Osteoblast (primary cell): ENCODE results near the gene CFP. TPM values are rescaled to one million over a fixed set of nuclear protein-coding genes. Genes with fewer than 3 reads are reported as not detected.
A peak's percentile ranks its signal among the peaks of the same experiment; 100 is the strongest.

Experiments used
- DNase-seq: peaks from one replicate; pipeline ENCODE4 v3.0.0; 2011; ENCODE audit warnings: low spot score, mixed read lengths; ENCODE audit not compliant: insufficient read length; ENCODE audit errors: missing footprints
- H2AFZ ChIP-seq: 2 replicates; pipeline ENCODE4 v1.6.0; 2011; ENCODE audit warnings: mild to moderate bottlenecking, low read length
- H3K27ac ChIP-seq: 2 replicates; pipeline ENCODE4 v1.5.1; 2011; ENCODE audit warnings: mild to moderate bottlenecking, low read depth, low read length, moderate library complexity
- H3K27me3 ChIP-seq: 2 replicates; pipeline ENCODE4 v1.6.0; 2012; ENCODE audit warnings: mild to moderate bottlenecking, control low read depth, inconsistent platforms, low read length, moderate library complexity; ENCODE audit not compliant: insufficient read depth
- H3K36me3 ChIP-seq: 2 replicates; pipeline ENCODE4 v1.5.1; 2011; ENCODE audit warnings: mild to moderate bottlenecking, low read length, control low read depth, moderate library complexity; ENCODE audit not compliant: insufficient read depth
- H3K4me1 ChIP-seq: 2 replicates; pipeline ENCODE4 v1.5.1; 2011; ENCODE audit warnings: mild to moderate bottlenecking, low read length, control low read depth, moderate library complexity; ENCODE audit not compliant: insufficient read depth
- H3K4me2 ChIP-seq: 2 replicates; pipeline ENCODE4 v1.6.0; 2011; ENCODE audit warnings: mild to moderate bottlenecking, low read length; ENCODE audit not compliant: insufficient read depth
- H3K4me3 ChIP-seq: fragments of 200-600 bp; sonication (generic); 3 replicates; pipeline ENCODE4 v1.5.1; 2012; ENCODE audit warnings: mild to moderate bottlenecking, low read length, inconsistent platforms; ENCODE audit not compliant: insufficient read depth
- H3K79me2 ChIP-seq: 2 replicates; pipeline ENCODE4 v1.6.0; 2012; ENCODE audit warnings: mild to moderate bottlenecking, low read length, control low read depth, inconsistent platforms; ENCODE audit not compliant: insufficient read depth
- H3K9me3 ChIP-seq: 2 replicates; pipeline ENCODE4 v1.5.1; 2011; ENCODE audit warnings: low read depth, low read length, control low read depth
- H4K20me1 ChIP-seq: 2 replicates; pipeline ENCODE4 v1.6.0; 2012; ENCODE audit warnings: mild to moderate bottlenecking, low read length, control low read depth; ENCODE audit not compliant: insufficient read depth
- total RNA-seq: library from RNA; depleted of rRNA; stranded (reverse); fragments of >200 nt; gene quantifications from 2 replicates; pipeline ENCODE4 v1.2.3, GENCODE V29; 2012
- TF ChIP-seq, protein P1 (sequence below): IDR thresholded peaks from 2 replicates; pipeline ENCODE4 v1.5.1; 2011; ENCODE audit warnings: mild to moderate bottlenecking, low read depth, low read length, moderate library complexity; ENCODE audit errors: extremely low read depth

Gene CFP
- total RNA-seq, 1 donor, result 0.36 TPM

DNA sequence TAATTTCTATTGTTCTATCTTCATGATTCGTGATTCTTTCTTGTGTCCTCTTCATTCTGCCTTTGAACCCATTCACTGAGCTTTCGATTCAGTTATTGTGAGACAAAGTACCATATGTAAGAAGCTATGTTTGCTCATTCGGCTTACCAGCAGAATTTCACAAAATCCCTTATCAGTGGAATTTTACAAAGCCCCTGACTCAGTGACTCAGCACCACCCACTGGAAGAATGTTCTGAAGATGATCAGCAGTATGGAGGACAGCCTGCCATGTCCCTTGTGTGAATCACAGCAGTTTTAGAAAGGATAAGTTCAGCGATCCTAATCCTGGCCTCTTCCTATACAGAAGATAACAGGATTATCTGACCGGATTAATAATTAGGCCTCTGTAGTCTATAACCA, 35.0 kb upstream of the CFP start:
- no peak overlapping the region for H3K4me2 ChIP-seq
- H2AFZ ChIP-seq, result no peak overlapping the region
- H3K4me3 ChIP-seq, result no peak overlapping the region
- no peaks in the 10 kb centered on the region for H4K20me1 ChIP-seq
- H3K27ac ChIP-seq, result peak overlapping the region; percentile 58
- no peaks in the 10 kb centered on the region for H3K79me2 ChIP-seq
- no peaks in the 10 kb centered on the region for H3K9me3 ChIP-seq
- no peaks in the 10 kb centered on the region for H3K36me3 ChIP-seq
- DNase-seq, result peak; percentile 42
- H3K4me1 ChIP-seq, result peaks cover 17% of the 10 kb centered on the region
- TF ChIP-seq, protein P1, sequence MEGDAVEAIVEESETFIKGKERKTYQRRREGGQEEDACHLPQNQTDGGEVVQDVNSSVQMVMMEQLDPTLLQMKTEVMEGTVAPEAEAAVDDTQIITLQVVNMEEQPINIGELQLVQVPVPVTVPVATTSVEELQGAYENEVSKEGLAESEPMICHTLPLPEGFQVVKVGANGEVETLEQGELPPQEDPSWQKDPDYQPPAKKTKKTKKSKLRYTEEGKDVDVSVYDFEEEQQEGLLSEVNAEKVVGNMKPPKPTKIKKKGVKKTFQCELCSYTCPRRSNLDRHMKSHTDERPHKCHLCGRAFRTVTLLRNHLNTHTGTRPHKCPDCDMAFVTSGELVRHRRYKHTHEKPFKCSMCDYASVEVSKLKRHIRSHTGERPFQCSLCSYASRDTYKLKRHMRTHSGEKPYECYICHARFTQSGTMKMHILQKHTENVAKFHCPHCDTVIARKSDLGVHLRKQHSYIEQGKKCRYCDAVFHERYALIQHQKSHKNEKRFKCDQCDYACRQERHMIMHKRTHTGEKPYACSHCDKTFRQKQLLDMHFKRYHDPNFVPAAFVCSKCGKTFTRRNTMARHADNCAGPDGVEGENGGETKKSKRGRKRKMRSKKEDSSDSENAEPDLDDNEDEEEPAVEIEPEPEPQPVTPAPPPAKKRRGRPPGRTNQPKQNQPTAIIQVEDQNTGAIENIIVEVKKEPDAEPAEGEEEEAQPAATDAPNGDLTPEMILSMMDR, result no peak
- no peaks in the 10 kb centered on the region for H3K27me3 ChIP-seq

DNA sequence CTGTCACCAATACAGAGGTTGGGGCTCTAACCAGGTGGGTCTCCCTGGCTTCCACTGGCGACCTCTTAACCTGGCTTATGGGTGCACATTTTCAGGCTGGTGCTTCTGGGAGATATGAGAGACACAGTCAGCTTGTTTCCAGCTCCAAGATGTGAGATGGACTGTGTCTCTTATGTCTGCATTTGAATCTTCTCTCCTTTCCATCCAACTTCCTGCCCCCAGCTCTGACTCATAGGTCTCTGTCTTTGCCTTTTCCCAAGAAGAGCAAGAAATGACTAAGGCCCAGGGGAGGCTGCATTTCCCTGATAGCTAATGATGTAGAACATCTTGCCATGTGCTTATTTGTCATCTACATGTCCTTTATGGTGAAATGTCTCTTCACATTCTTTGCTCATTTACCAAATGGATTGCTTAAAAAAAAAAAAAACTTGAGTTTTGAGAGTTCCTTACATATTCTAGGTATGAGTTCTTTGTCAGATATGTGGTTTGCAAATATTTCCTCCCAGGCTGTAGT, 32.5 kb upstream of the CFP start:
- no peaks in the 10 kb centered on the region for H3K9me3 ChIP-seq
- peaks cover 10% of the 10 kb centered on the region for H3K79me2 ChIP-seq
- peak overlapping the region; percentile 52 for H2AFZ ChIP-seq
- TF ChIP-seq, protein P1, result no peak
- no peaks in the 10 kb centered on the region for H3K27me3 ChIP-seq
- H4K20me1 ChIP-seq, result no peaks in the 10 kb centered on the region
- H3K36me3 ChIP-seq, result no peaks in the 10 kb centered on the region
- peaks cover 17% of the 10 kb centered on the region for H3K4me1 ChIP-seq
- H3K4me3 ChIP-seq, result no peak overlapping the region
- peak overlapping the region; percentile 89 for H3K27ac ChIP-seq
- H3K4me2 ChIP-seq, result peak overlapping the region; percentile 40
- peak; percentile 73 for DNase-seq

DNA sequence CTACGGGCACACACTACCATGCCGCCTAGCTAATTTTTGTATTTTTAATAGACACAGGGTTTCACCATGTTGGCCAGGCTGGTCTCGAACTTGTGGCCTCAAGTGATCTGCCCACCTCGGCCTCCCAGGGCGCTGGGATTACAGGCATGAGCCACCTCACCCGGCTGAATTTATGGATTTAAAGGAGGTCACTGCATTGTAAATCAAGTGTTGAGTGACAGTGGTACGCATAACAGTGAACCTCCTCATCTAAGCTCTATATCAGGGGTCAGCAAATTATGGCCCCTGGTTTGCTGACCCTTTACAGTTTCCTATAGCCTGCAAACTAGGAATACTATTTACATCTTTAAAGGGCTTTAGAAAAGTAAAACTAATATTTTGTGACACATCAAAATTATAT, 31.8 kb upstream of the CFP start:
- peaks cover 17% of the 10 kb centered on the region for H3K4me1 ChIP-seq
- H3K79me2 ChIP-seq, result peaks cover 10% of the 10 kb centered on the region
- no peaks in the 10 kb centered on the region for H4K20me1 ChIP-seq
- peak overlapping the region; percentile 89 for H3K27ac ChIP-seq
- H2AFZ ChIP-seq, result no peak overlapping the region
- no peaks in the 10 kb centered on the region for H3K36me3 ChIP-seq
- no peak overlapping the region for H3K4me3 ChIP-seq
- no peaks in the 10 kb centered on the region for H3K27me3 ChIP-seq
- TF ChIP-seq, protein P1, result no peak
- H3K4me2 ChIP-seq, result no peak overlapping the region
- no peak for DNase-seq
- H3K9me3 ChIP-seq, result no peaks in the 10 kb centered on the region

DNA sequence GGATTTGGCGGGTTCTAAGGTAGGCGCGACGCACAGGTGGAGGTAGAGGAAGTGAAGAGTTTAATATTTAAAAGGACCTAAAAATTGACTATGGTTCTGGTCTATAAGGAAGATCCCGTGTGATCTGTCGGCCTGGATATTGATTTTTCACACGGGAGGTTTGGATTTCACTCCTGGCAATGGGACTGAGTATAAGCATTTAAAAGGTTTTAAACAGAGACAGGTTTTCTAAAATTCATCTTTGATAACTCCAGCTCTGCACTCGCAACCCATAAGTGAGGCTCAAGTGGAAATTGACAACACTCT, 29.6 kb upstream of the CFP start:
- peaks cover 12% of the 10 kb centered on the region for H3K4me1 ChIP-seq

More for the DNA sequence above, 29.6 kb upstream of the CFP start:
- Histone ChIP-seq H3K4me2 (peak overlapping the region; percentile 73), H4K20me1 (no peaks in the 10 kb centered on the region), H3K4me3 (peak overlapping the region; percentile 80), H3K36me3 (peaks cover 15% of the 10 kb centered on the region), H3K9me3 (no peaks in the 10 kb centered on the region), H2AFZ (peak overlapping the region; percentile 39), H3K27me3 (no peaks in the 10 kb centered on the region), H3K27ac (peak overlapping the region; percentile 96), H3K79me2 (peaks cover 10% of the 10 kb centered on the region)
- no peak for DNase-seq
- TF ChIP-seq, protein P1, result no peak
